Ovary (tissue), 9 donors: Measurements from ENCODE around the gene SHB. TPM values are rescaled to one million over a fixed set of nuclear protein-coding genes. Genes with fewer than 3 reads are reported as not detected.

Experiments
- DNase-seq, 5 donors: peaks; one replicate each; pipeline ENCODE4 v3.0.0-alpha.2; 2019 to 2020
- H3K27ac ChIP-seq, 2 donors: fragments of 200-600 bp; one replicate each; pipeline versions ENCODE4 v1.5.1 to v1.8.0; 2019 to 2022
- H3K27me3 ChIP-seq: fragments of 200-600 bp; one replicate; pipeline ENCODE4 v1.8.0; 2022
- H3K36me3 ChIP-seq: fragments of 200-600 bp; sonication (generic); one replicate; pipeline ENCODE4 v1.5.1; 2019
- H3K4me1 ChIP-seq: one replicate; pipeline ENCODE4 v1.8.1; 2013; ENCODE audit warnings: mild to moderate bottlenecking, moderate library complexity; ENCODE audit not compliant: insufficient read depth
- H3K4me3 ChIP-seq: fragments of 200-600 bp; sonication (generic); one replicate; pipeline ENCODE4 v1.5.1; 2017
- H3K9me3 ChIP-seq, 2 donors: fragments of 200-600 bp in 1 of 2; sonication (generic) in 1 of 2; one replicate each; pipeline versions ENCODE4 v1.5.1 to v1.8.1; 2013 to 2019; ENCODE audit warnings: mild to moderate bottlenecking in 1 of 2, moderate library complexity in 1 of 2
- EP300 ChIP-seq: sonication (generic); formaldehyde crosslinking; IDR thresholded peaks from one replicate; pipeline ENCODE4 v1.6.1; 2017; ENCODE audit warnings: antibody characterized with exemption
- POLR2A ChIP-seq: fragments of 450-650 bp; IDR thresholded peaks from one replicate; pipeline ENCODE4 v1.6.1; 2017; ENCODE audit warnings: antibody characterized with exemption, mild to moderate bottlenecking, moderate library complexity
- WGBS, 3 donors: extraction: QIAGEN DNeasy Blood & Tissue Kit in 1 of 3; methylation state at CpG; one replicate each; pipeline versions ENCODE4 v1.1.5 to v1.1.7; 2013 to 2017; 5-methylcytosine and 5-hydroxymethylcytosine counted together
- intact Hi-C, 4 donors: fragments of 100-400 bp; cut with DNase I; formaldehyde crosslinking; loops; one replicate each; pipeline versions ENCODE4 v1.11.0 to v1.15.1; 2022 to 2023
- polyA plus RNA-seq, 2 donors: library from polyadenylated mRNA; stranded (reverse); fragments of 200-250 nt in 1 of 2; fragments of 350-450 nt in 1 of 2; fragmentation: Illumina TruSeq in 1 of 2; extraction: RNeasy Lipid Tissue Mini Kit (QIAGEN cat#74804) in 1 of 2; gene quantifications; one replicate each; pipeline ENCODE4 v1.2.3, GENCODE V29; 2013 to 2014
- total RNA-seq, 7 donors: library from RNA; depleted of rRNA in 2 of 7; stranded (reverse); fragments of >200 nt in 2 of 7; fragmentation: NEBNext Ultra II Directional in 3 of 7; extraction: Animal tissue kit (Norgen Biotek cat#: 25700) in 3 of 7; gene quantifications; one replicate each; pipeline versions ENCODE4 v1.1.0 to v1.2.4, GENCODE V29; 2016 to 2023
- TF ChIP-seq, protein P1 (sequence below), 3 donors: fragments of 450-650 bp in 2 of 3; fragments of 200-600 bp in 1 of 3; IDR thresholded peaks; one replicate each; pipeline versions ENCODE4 v1.5.1 to v1.8.0; 2016 to 2022; ENCODE audit warnings: antibody characterized with exemption in 3 of 3, mild to moderate bottlenecking in 1 of 3
- donor health status: DM: no; HTN: no; CAD: no; lungs with moderate emphysema.
- donor health status: DM: no; HTN: no; CAD: no.
- donor health status: Bipolar disorder and iron deficiency.
- donor health status: DM: yes; HTN: yes; CAD: no.
- donor health status: DM: no; HTN: no; CAD: no.
- donor health status: DM: yes; HTN: yes; CAD: no.

Gene SHB
- total and polyA plus RNA-seq, 9 donors = 3.5 to 23.8 (median 9.0) TPM

DNA sequence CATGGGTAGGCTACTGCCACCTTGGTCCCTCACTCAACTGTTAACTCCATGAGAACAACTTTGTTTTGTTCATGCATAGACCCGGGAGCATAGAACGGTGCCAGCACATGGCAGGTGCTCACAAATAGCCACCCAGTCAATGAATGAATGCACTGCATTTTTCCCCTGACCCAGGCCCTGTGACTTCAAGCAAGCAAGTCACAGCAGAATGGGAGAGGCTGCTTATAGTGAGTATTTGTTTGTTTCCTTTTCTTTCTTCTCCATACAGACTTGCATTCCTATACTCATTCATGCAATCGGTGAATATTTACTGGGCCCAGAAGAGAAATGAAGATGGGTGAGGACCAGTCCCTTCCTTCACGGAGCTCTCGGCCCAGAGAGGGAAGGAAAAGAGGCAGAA is 62.0 kb downstream of the SHB start:
- DNase-seq = no peak
- no peak for TF ChIP-seq EP300
- TF ChIP-seq, protein P1, sequence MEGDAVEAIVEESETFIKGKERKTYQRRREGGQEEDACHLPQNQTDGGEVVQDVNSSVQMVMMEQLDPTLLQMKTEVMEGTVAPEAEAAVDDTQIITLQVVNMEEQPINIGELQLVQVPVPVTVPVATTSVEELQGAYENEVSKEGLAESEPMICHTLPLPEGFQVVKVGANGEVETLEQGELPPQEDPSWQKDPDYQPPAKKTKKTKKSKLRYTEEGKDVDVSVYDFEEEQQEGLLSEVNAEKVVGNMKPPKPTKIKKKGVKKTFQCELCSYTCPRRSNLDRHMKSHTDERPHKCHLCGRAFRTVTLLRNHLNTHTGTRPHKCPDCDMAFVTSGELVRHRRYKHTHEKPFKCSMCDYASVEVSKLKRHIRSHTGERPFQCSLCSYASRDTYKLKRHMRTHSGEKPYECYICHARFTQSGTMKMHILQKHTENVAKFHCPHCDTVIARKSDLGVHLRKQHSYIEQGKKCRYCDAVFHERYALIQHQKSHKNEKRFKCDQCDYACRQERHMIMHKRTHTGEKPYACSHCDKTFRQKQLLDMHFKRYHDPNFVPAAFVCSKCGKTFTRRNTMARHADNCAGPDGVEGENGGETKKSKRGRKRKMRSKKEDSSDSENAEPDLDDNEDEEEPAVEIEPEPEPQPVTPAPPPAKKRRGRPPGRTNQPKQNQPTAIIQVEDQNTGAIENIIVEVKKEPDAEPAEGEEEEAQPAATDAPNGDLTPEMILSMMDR (IDR thresholded peaks at IDR 0.05) = no peak
- no peak for TF ChIP-seq POLR2A
- Histone ChIP-seq H3K27ac (no peak overlapping the region), H3K27me3 (no peaks in the 10 kb centered on the region), H3K36me3 (no peaks in the 10 kb centered on the region), H3K4me1 (no peaks in the 10 kb centered on the region), H3K9me3 (no peaks in the 10 kb centered on the region), H3K4me3 (no peak overlapping the region)
- WGBS, 3 donors = 90 to 95% (median 93%) methylated on average over 5 of the region's 5 CpGs
- intact Hi-C loops = no loop called here

DNA sequence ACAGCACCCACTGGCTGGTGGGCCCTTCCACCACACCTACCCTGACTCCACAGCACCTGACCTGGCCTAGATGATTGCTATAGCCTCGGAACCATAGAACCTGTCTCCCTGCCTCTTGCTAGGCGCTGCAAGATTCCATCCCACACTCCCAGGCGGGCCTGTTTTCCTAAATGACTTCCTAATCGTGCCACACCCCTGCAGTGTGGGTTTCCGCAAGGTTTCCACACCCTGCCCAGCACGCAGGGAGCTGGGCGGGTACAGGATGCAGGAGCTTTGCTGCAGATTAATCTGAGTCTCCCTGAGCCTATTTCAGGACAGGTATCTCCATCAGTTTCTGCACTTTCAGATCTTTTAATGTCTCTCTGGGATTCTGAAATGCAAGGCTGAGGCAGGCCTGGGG is 62.9 kb downstream of the SHB start:
- Histone ChIP-seq H3K4me1 (no peaks in the 10 kb centered on the region), H3K4me3 (no peak overlapping the region), H3K36me3 (no peaks in the 10 kb centered on the region), H3K27me3 (no peaks in the 10 kb centered on the region), H3K27ac (no peak overlapping the region), H3K9me3 (no peaks in the 10 kb centered on the region)
- WGBS, 3 donors = 86 to 94% (median 86%) methylated on average over 7 of the region's 7 CpGs
- no peak for TF ChIP-seq POLR2A
- no peak for TF ChIP-seq EP300
- TF ChIP-seq, protein P1 (IDR thresholded peaks at IDR 0.05) = no peak
- intact Hi-C loops = no loop called here
- DNase-seq = no peak

DNA sequence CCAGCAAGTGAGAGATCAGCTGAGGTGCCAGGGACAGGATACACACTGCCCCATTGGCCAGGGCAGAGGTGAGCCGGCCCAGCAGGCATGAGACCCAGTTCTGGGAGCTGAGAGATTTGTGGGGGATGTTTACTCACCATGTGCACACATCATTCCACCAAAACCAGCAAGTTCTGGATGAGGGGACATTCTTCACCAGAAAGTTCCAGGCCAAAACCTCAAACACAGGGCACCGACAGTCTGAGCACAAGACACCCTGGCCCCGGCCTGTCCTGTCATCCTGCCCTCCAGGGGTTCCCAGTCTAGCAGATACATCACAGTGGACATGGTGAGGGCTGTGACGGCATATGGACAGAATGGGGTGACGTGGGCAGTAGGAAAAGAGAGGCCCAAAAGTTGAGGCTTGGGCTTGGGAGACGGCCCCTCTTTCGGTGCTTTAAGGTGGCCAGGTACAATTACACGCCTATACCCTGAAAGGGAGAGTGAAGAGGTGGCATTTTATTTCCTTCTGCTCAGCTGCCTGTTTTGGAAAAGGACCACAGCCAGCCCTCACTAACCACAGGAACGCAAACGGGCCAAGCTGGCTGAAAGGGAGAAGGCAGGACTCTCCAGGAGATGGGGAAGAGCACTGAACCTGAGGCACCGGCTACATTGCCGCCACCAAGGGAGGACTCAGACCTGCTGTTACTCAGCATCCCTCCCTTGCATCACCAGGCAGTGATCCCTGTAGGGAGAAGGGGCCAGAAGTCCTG is 64.0 kb downstream of the SHB start:
- H3K4me1 ChIP-seq = no peaks in the 10 kb centered on the region
- 83 to 84% (median 84%) methylated on average over 12 of the region's 12 CpGs for WGBS, 3 donors
- DNase-seq = no peak
- H3K9me3 ChIP-seq = no peaks in the 10 kb centered on the region
- H3K4me3 ChIP-seq = no peak overlapping the region
- intact Hi-C loops = no loop called here
- TF ChIP-seq, protein P1 (IDR thresholded peaks at IDR 0.05) = no peak
- TF ChIP-seq POLR2A = no peak
- TF ChIP-seq EP300 = no peak
- no peaks in the 10 kb centered on the region for H3K27me3 ChIP-seq
- H3K27ac ChIP-seq = no peak overlapping the region
- H3K36me3 ChIP-seq = no peaks in the 10 kb centered on the region

DNA sequence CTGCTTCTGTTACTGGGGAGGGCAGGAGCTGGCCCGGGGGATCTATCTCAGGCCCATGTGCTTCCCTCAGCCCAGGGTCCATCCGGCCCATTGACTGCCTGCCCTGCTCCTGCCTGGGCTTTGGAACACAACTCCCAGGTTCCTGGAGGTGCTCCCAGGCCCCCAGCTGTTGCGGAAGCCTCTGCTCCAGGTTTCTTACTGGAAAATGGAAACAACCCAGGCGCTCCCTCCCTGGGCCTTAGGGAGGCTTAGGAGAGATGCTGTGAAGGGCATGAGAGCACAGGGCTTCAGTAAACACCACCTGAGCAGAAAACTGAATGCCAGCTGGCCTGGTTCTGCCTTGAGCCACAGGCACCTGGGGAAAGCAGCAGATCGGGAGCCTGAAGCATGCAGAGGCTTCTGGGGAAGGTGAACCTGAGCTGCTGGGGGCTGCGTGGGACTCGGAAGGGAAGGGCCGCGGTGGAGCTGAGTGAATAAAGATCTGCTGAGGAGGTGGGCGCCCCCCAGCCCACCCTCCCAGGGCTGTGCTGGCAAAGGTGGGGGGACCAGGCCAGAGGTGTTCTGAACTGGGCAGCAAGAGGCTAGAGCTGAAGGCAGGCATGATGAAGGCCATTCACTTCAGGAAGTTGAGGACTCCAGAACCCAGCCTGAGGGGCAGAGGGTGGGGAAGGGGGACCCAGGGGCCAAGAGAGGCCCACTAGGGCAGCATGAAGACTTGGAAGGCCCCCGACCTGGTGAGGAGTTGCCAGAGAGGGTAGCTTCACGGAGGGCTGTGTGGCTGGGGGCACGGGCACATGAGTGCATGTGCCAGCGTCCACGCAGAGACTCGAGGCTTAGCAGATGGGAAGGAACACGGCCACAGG is 64.8 kb downstream of the SHB start:
- 81 to 84% (median 82%) methylated on average over 17 of the region's 17 CpGs for WGBS, 3 donors
- no peaks in the 10 kb centered on the region for H3K36me3 ChIP-seq

More for the DNA sequence above, 64.8 kb downstream of the SHB start:
- intact Hi-C loops = no loop called here
- DNase-seq = no peak
- no peaks in the 10 kb centered on the region for H3K9me3 ChIP-seq
- no peak overlapping the region for H3K27ac ChIP-seq
- no peak for TF ChIP-seq EP300
- no peak for TF ChIP-seq POLR2A
- TF ChIP-seq, protein P1 (IDR thresholded peaks at IDR 0.05) = no peak
- no peaks in the 10 kb centered on the region for H3K4me1 ChIP-seq
- no peak overlapping the region for H3K4me3 ChIP-seq
- H3K27me3 ChIP-seq = no peaks in the 10 kb centered on the region
